Type B pancreatic cell (in vitro differentiated cells): ENCODE measurements around the gene STAT6. TPM values are rescaled to one million over a fixed set of nuclear protein-coding genes. Genes with fewer than 3 reads are reported as not detected.

Experiments
- DNase-seq: peaks from one replicate; pipeline ENCODE4 v3.0.0; 2021; ENCODE audit warnings: mixed read lengths; ENCODE audit not compliant: unreplicated experiment; ENCODE audit errors: extremely low spot score
- H3K27ac Mint-ChIP-seq: 2 replicates; pipeline ENCODE4 v1.8.0; 2021; ENCODE audit warnings: mild to moderate bottlenecking, mixed read lengths
- H3K27me3 Mint-ChIP-seq: 2 replicates; pipeline ENCODE4 v1.8.0; 2021; ENCODE audit warnings: mixed read lengths
- H3K36me3 Mint-ChIP-seq: 2 replicates; pipeline ENCODE4 v1.8.0; 2021; ENCODE audit warnings: mixed read lengths
- H3K4me1 Mint-ChIP-seq: one replicate; pipeline ENCODE4 v1.8.0; 2021; ENCODE audit warnings: mixed read lengths; ENCODE audit not compliant: unreplicated experiment
- H3K4me3 Mint-ChIP-seq: 2 replicates; pipeline ENCODE4 v1.8.0; 2021; ENCODE audit warnings: mild to moderate bottlenecking, mixed read lengths
- H3K9me3 Mint-ChIP-seq: 2 replicates; pipeline ENCODE4 v1.8.0; 2021; ENCODE audit warnings: mixed read lengths
- CTCF ChIP-seq: fragments of 200-600 bp; sonication (generic); conservative IDR thresholded peaks from 2 replicates; pipeline ENCODE4 v1.5.0; 2021; ENCODE audit warnings: antibody characterized with exemption, mild to moderate bottlenecking
- total RNA-seq: library from RNA; stranded (reverse); gene quantifications from 2 replicates; pipeline ENCODE4 v1.2.1, GENCODE V29; 2021; ENCODE audit warnings: low replicate concordance

STAT6 gene
- total RNA-seq, 1 donor from 2014 or later: 83.4 TPM

GRCh38 chr12:57148469-57149244 is 37.5 kb upstream of the STAT6 start:
- Mint-ChIP-seq H3K36me3 (peaks cover 24% of the 10 kb centered on the region), H3K27ac (peak overlapping the region; percentile 79), H3K9me3 (no peaks in the 10 kb centered on the region), H3K4me3 (no peak overlapping the region), H3K4me1 (peaks cover 56% of the 10 kb centered on the region), H3K27me3 (no peaks in the 10 kb centered on the region)
- TF ChIP-seq CTCF: no peak
- DNase-seq: no peak

GRCh38 chr12:57146961-57147944 is 36.1 kb upstream of the STAT6 start, which contains the start of gene LRP1-AS:
LRP1-AS (minus strand) TSS chr12:57147619.
- Mint-ChIP-seq H3K4me3 (peak within 1 kb of the TSS; percentile 41), H3K9me3 (no peaks in the 10 kb centered on the region), H3K27me3 (no peaks in the 10 kb centered on the region), H3K27ac (peak within 1 kb of the TSS; percentile 76), H3K36me3 (peaks cover 23% of the 10 kb centered on the region), H3K4me1 (peaks cover 59% of the 10 kb centered on the region)
- TF ChIP-seq CTCF: no peak
- DNase-seq: no peak

- H3K27ac Mint-ChIP-seq: peak overlapping the region; percentile 53
- H3K36me3 Mint-ChIP-seq: peaks cover 31% of the 10 kb centered on the region
- TF ChIP-seq CTCF: no peak
- no peak overlapping the region for H3K4me3 Mint-ChIP-seq
- no peak for DNase-seq
- H3K4me1 Mint-ChIP-seq: peaks cover 60% of the 10 kb centered on the region
- H3K27me3 Mint-ChIP-seq: no peaks in the 10 kb centered on the region
- no peaks in the 10 kb centered on the region for H3K9me3 Mint-ChIP-seq
Measured at GRCh38 chr12:57146092-57146491, 34.9 kb upstream of the STAT6 start.

GRCh38 chr12:57145460-57146059 is 34.4 kb upstream of the STAT6 start:
- Mint-ChIP-seq H3K36me3 (peaks cover 28% of the 10 kb centered on the region), H3K4me3 (peak overlapping the region; percentile 36), H3K9me3 (no peaks in the 10 kb centered on the region), H3K27ac (peak overlapping the region; percentile 53), H3K4me1 (peaks cover 57% of the 10 kb centered on the region), H3K27me3 (no peaks in the 10 kb centered on the region)
- no peak for DNase-seq
- TF ChIP-seq CTCF: no peak

- no peak overlapping the region for H3K4me3 Mint-ChIP-seq
- DNase-seq: no peak
- peaks cover 54% of the 10 kb centered on the region for H3K4me1 Mint-ChIP-seq
- H3K27ac Mint-ChIP-seq: no peak overlapping the region
- H3K9me3 Mint-ChIP-seq: no peaks in the 10 kb centered on the region
- TF ChIP-seq CTCF: no peak
- peaks cover 33% of the 10 kb centered on the region for H3K36me3 Mint-ChIP-seq
- H3K27me3 Mint-ChIP-seq: no peaks in the 10 kb centered on the region
Measured at GRCh38 chr12:57143454-57143853, 32.3 kb upstream of the STAT6 start.
